Erythroblast (primary cell): Measurements from ENCODE around the gene ASAP3.

Experiments
- GATA1 ChIP-seq: IDR thresholded peaks from 2 replicates; pipeline ENCODE4 v1.6.1; 2011; ENCODE audit warnings: low read depth, mild to moderate bottlenecking, control low read depth, low read length, moderate library complexity
- POLR2A ChIP-seq: IDR thresholded peaks from 2 replicates; pipeline ENCODE4 v1.6.1; 2011; ENCODE audit warnings: mild to moderate bottlenecking, low read length

GRCh38 chr1:23383577-23384311, 100.2 kb downstream of the ASAP3 start:
- TF ChIP-seq POLR2A, result no peak
- no peak for TF ChIP-seq GATA1
